CD4-positive, alpha-beta T cell treated with Interleukin-21 for 1 hour (primary cell): Measurements from ENCODE around the gene BLCAP.
"Not testable (repeated sequence)": the region's sequence is repeated elsewhere in the genome, so short reads cannot be mapped to it uniquely, and the experiment has no call there.

Experiments used
- DNase-seq: peaks from one replicate; pipeline ENCODE4 v3.0.0-alpha.2; 2020

BLCAP gene

GRCh38 chr20:37513779-37514359 is 13.8 kb downstream of the BLCAP start:
- DNase-seq = no peak

- no peak for DNase-seq
Measured at GRCh38 chr20:37511610-37512275, 15.9 kb downstream of the BLCAP start.

GRCh38 chr20:37510226-37510625 is 17.4 kb downstream of the BLCAP start:
- no peak for DNase-seq

- no peak for DNase-seq
Measured at GRCh38 chr20:37506152-37506725, 21.4 kb downstream of the BLCAP start.

GRCh38 chr20:37505263-37506151 is 22.2 kb downstream of the BLCAP start:
- no peak for DNase-seq

GRCh38 chr20:37504404-37505096 is 23.1 kb downstream of the BLCAP start:
- no peak for DNase-seq

GRCh38 chr20:37503256-37503927 is 24.3 kb downstream of the BLCAP start:
- no peak for DNase-seq

GRCh38 chr20:37502654-37503053 is 25.0 kb downstream of the BLCAP start:
- DNase-seq = no peak

- DNase-seq = no peak
Measured at GRCh38 chr20:37501940-37502339, 25.7 kb downstream of the BLCAP start.

- no peak for DNase-seq
Measured at GRCh38 chr20:37500311-37500710, 27.4 kb downstream of the BLCAP start.

- DNase-seq = no peak
Measured at GRCh38 chr20:37498066-37498665, 29.5 kb downstream of the BLCAP start.

GRCh38 chr20:37494796-37495195 is 32.9 kb downstream of the BLCAP start:
- no peak for DNase-seq

- DNase-seq = no peak
Measured at GRCh38 chr20:37494301-37494700, 33.4 kb downstream of the BLCAP start.

GRCh38 chr20:37492945-37493344 is 34.7 kb downstream of the BLCAP start:
- DNase-seq = no peak

GRCh38 chr20:37492096-37492625 is 35.5 kb downstream of the BLCAP start:
- no peak for DNase-seq

- DNase-seq = no peak
Measured at GRCh38 chr20:37490663-37491350, 36.9 kb downstream of the BLCAP start.

- not testable (repeated sequence) for DNase-seq
Measured at GRCh38 chr20:37486209-37486608, 41.5 kb downstream of the BLCAP start.

- DNase-seq = no peak
Measured at GRCh38 chr20:37484331-37484730, 43.3 kb downstream of the BLCAP start.

GRCh38 chr20:37481610-37482009 is 46.1 kb downstream of the BLCAP start:
- DNase-seq = no peak

- DNase-seq = no peak
Measured at GRCh38 chr20:37480919-37481318, 46.8 kb downstream of the BLCAP start.
